ENCODE data around the gene FRYL.

FRYL gene

DNA sequence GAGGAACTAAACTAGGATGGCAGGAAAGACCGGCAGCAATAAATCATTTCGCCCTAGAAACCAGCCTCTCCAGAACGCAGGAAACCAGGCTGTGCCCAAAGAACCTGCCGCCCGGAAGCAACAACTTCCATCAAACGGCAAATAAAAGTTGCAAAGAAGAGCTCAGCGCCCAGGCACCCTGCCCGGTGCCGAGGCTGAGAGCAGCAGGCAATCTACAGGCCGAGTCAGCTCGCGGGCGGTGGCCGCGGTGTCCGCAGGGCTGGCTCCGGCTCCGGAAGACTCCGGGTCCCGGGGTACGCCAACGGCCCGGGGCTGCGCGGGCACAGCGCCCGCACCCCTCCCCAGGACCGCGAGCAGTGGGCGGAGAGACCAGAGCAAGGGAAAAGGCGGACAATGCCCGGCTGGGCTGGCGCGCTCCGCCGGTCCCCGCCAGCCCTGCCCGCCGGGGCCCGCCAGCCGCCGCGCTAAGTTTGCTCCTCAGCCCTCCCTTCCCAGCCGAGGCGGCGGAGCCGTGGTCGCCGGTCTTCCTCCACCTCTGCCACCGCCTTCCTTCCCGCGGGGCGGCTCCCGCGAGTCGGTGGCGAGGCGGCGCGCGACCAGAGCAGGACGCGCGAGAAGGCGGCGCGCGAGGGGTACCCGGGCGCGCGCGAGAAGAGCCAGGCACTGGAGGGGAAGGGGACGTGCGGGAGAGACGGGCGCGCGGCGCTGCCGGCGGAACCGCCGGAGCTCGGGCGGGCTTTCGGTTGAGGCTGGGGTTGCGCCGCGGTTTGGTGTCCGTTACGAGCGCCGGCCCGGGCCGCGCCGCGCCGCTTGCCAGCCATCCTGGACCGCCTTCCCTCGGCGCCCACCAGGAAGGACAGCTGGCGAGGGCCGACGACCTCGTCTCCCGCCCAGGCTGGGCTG lies 733 bp downstream of the FRYL start:
- TF ChIP-seq SIN3A (IDR thresholded peaks at IDR 0.05; ENCODE audit: borderline replicate concordance, insufficient read depth, low read length) (peak; percentile 55; the same call in 1 of the 2 replicates), POLR2AphosphoS5 (IDR thresholded peaks at IDR 0.05; ENCODE audit: low read depth, low read length) (no peak), FOXP2 (optimal IDR thresholded peaks at IDR 0.05; ENCODE audit: borderline replicate concordance, extremely low read depth, extremely low read length, insufficient read depth) (peak; percentile 37)
- TF ChIP-seq, protein P1, sequence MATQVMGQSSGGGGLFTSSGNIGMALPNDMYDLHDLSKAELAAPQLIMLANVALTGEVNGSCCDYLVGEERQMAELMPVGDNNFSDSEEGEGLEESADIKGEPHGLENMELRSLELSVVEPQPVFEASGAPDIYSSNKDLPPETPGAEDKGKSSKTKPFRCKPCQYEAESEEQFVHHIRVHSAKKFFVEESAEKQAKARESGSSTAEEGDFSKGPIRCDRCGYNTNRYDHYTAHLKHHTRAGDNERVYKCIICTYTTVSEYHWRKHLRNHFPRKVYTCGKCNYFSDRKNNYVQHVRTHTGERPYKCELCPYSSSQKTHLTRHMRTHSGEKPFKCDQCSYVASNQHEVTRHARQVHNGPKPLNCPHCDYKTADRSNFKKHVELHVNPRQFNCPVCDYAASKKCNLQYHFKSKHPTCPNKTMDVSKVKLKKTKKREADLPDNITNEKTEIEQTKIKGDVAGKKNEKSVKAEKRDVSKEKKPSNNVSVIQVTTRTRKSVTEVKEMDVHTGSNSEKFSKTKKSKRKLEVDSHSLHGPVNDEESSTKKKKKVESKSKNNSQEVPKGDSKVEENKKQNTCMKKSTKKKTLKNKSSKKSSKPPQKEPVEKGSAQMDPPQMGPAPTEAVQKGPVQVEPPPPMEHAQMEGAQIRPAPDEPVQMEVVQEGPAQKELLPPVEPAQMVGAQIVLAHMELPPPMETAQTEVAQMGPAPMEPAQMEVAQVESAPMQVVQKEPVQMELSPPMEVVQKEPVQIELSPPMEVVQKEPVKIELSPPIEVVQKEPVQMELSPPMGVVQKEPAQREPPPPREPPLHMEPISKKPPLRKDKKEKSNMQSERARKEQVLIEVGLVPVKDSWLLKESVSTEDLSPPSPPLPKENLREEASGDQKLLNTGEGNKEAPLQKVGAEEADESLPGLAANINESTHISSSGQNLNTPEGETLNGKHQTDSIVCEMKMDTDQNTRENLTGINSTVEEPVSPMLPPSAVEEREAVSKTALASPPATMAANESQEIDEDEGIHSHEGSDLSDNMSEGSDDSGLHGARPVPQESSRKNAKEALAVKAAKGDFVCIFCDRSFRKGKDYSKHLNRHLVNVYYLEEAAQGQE (IDR thresholded peaks at IDR 0.05; ENCODE audit: insufficient read depth in 1 of 2, low read depth in 2 of 2, low read length in 2 of 2): no peak

- no peak for TF ChIP-seq SIN3A (IDR thresholded peaks at IDR 0.05; ENCODE audit: borderline replicate concordance, insufficient read depth, low read length)
- no peak for TF ChIP-seq FOXP2 (optimal IDR thresholded peaks at IDR 0.05; ENCODE audit: borderline replicate concordance, extremely low read depth, extremely low read length, insufficient read depth)
- no peak for TF ChIP-seq POLR2AphosphoS5 (IDR thresholded peaks at IDR 0.05; ENCODE audit: low read depth, low read length)
- TF ChIP-seq, protein P1 (IDR thresholded peaks at IDR 0.05; ENCODE audit: insufficient read depth in 1 of 2, low read depth in 2 of 2, low read length in 2 of 2): no peak
These were observed 1.5 kb downstream of the FRYL start for GRCh38 chr4:48778431-48779094.

DNA sequence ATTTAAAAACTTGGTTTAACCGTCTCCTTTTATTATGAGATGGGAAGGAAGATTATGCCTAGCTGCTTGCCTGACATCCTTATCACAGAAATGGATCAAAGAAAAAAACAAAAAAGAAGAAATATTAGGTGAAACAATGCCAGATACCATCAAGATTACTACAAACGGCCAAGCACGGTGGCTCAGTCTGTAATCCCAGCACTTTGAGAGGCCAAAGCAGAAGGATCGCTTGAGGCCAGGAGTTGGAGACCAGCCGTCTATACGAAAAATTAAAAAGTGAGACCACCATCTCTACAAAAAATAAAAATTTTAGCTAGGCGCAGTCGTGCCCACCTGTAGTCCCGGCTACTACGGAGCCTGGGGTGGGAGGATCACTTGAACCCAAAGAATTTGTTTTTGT lies 2.3 kb downstream of the FRYL start:
- TF ChIP-seq TAF1 (IDR thresholded peaks at IDR 0.05; ENCODE audit: borderline replicate concordance, insufficient read depth, low read length) (no peak), POLR2AphosphoS5 (IDR thresholded peaks at IDR 0.05; ENCODE audit: low read depth, low read length) (no peak), FOXP2 (optimal IDR thresholded peaks at IDR 0.05; ENCODE audit: borderline replicate concordance, extremely low read depth, extremely low read length, insufficient read depth) (no peak), SIN3A (IDR thresholded peaks at IDR 0.05; ENCODE audit: borderline replicate concordance, insufficient read depth, low read length) (no peak)

- TF ChIP-seq SIN3A (IDR thresholded peaks at IDR 0.05; ENCODE audit: borderline replicate concordance, insufficient read depth, low read length): no peak
- no peak for TF ChIP-seq TAF1 (IDR thresholded peaks at IDR 0.05; ENCODE audit: borderline replicate concordance, insufficient read depth, low read length)
- no peak for TF ChIP-seq POLR2AphosphoS5 (IDR thresholded peaks at IDR 0.05; ENCODE audit: low read depth, low read length)
- TF ChIP-seq, protein P1 (IDR thresholded peaks at IDR 0.05; ENCODE audit: insufficient read depth in 1 of 2, low read depth in 2 of 2, low read length in 2 of 2): no peak
- TF ChIP-seq FOXP2 (optimal IDR thresholded peaks at IDR 0.05; ENCODE audit: borderline replicate concordance, extremely low read depth, extremely low read length, insufficient read depth): no peak
These were observed 5.0 kb downstream of the FRYL start for GRCh38 chr4:48774760-48775710.

DNA sequence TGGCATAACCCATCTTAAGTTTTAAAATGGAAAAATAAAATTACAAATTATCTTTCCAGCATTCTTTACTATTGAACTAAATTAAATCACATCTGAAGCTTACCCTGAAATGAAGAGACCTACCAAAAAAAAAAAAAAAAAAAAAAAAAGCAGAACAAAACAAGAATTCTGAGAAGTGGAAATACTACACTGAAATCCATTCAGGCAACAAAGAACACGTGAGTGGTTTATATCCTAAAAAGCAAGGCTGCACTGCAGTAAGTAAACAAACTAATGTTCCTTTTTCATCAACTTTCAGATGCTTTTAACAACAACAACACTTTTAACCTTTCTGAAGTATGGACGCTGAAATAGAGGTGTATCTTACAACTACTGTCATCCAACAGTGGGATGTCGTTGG lies 7.5 kb downstream of the FRYL start:
- TF ChIP-seq FOXP2 (optimal IDR thresholded peaks at IDR 0.05; ENCODE audit: borderline replicate concordance, extremely low read depth, extremely low read length, insufficient read depth) (no peak), POLR2AphosphoS5 (IDR thresholded peaks at IDR 0.05; ENCODE audit: low read depth, low read length) (no peak)
- TF ChIP-seq, protein P1 (IDR thresholded peaks at IDR 0.05; ENCODE audit: insufficient read depth in 1 of 2, low read depth in 2 of 2, low read length in 2 of 2): no peak
